HEK293 (cell line): ENCODE results near the gene AHRR.

Source experiments
- INSM2 ChIP-seq: fragments of 450-650 bp; formaldehyde crosslinking; IDR thresholded peaks from 2 replicates; pipeline ENCODE4 v1.5.1; 2016; ENCODE audit warnings: missing biosample characterization, missing genetic modification characterization
- KLF1 ChIP-seq: fragments of 450-650 bp; formaldehyde crosslinking; IDR thresholded peaks from 2 replicates; pipeline ENCODE4 v1.5.1; 2016; ENCODE audit warnings: missing biosample characterization, missing genetic modification characterization
- KLF10 ChIP-seq: fragments of 450-650 bp; IDR thresholded peaks from 2 replicates; pipeline ENCODE4 v1.5.1; 2018; ENCODE audit warnings: missing biosample characterization, mild to moderate bottlenecking, missing genetic modification characterization
- MEIS1 ChIP-seq: sonication (generic); formaldehyde crosslinking; IDR thresholded peaks from 2 replicates; pipeline ENCODE4 v1.8.1; 2022; ENCODE audit warnings: missing genetic modification reagents, mild to moderate bottlenecking, borderline replicate concordance
- OSR2 ChIP-seq: fragments of 450-650 bp; formaldehyde crosslinking; IDR thresholded peaks from 2 replicates; pipeline ENCODE4 v1.5.1; 2016; ENCODE audit warnings: missing biosample characterization, missing genetic modification characterization
- REPIN1 ChIP-seq: fragments of 450-650 bp; formaldehyde crosslinking; IDR thresholded peaks from 2 replicates; pipeline ENCODE4 v1.5.1; 2017; ENCODE audit warnings: missing biosample characterization, missing genetic modification characterization, low read depth
- ZBTB1 ChIP-seq: fragments of 450-650 bp; formaldehyde crosslinking; IDR thresholded peaks from 2 replicates; pipeline ENCODE4 v1.5.1; 2016; ENCODE audit warnings: missing biosample characterization, missing genetic modification characterization
- ZBTB17 ChIP-seq: fragments of 450-650 bp; formaldehyde crosslinking; IDR thresholded peaks from 2 replicates; pipeline ENCODE4 v1.5.1; 2016; ENCODE audit warnings: missing biosample characterization, missing genetic modification characterization
- ZBTB20 ChIP-seq: fragments of 450-650 bp; formaldehyde crosslinking; IDR thresholded peaks from 2 replicates; pipeline ENCODE4 v1.5.1; 2016; ENCODE audit warnings: missing biosample characterization, missing genetic modification characterization
- ZBTB21 ChIP-seq: fragments of 450-650 bp; formaldehyde crosslinking; IDR thresholded peaks from 2 replicates; pipeline ENCODE4 v1.5.1; 2017; ENCODE audit warnings: missing biosample characterization, missing genetic modification characterization
- ZFP3 ChIP-seq: fragments of 450-650 bp; formaldehyde crosslinking; IDR thresholded peaks from 2 replicates; pipeline ENCODE4 v1.5.1; 2016; ENCODE audit warnings: low read depth, missing biosample characterization, missing genetic modification characterization
- ZNF114 ChIP-seq: fragments of 450-650 bp; formaldehyde crosslinking; IDR thresholded peaks from 2 replicates; pipeline ENCODE4 v1.5.0; 2017; ENCODE audit warnings: missing biosample characterization, missing genetic modification characterization
- ZNF132 ChIP-seq: fragments of 450-650 bp; formaldehyde crosslinking; IDR thresholded peaks from 2 replicates; pipeline ENCODE4 v1.5.1; 2017; ENCODE audit warnings: missing biosample characterization, missing genetic modification characterization, borderline replicate concordance
- ZNF157 ChIP-seq: fragments of 450-650 bp; formaldehyde crosslinking; IDR thresholded peaks from 2 replicates; pipeline ENCODE4 v1.5.1; 2016; ENCODE audit warnings: missing biosample characterization, missing genetic modification characterization
- ZNF169 ChIP-seq: fragments of 450-650 bp; formaldehyde crosslinking; IDR thresholded peaks from 2 replicates; pipeline ENCODE4 v1.5.1; 2016; ENCODE audit warnings: missing biosample characterization, missing genetic modification characterization
- ZNF211 ChIP-seq: fragments of 450-650 bp; formaldehyde crosslinking; IDR thresholded peaks from 2 replicates; pipeline ENCODE4 v1.5.1; 2016; ENCODE audit warnings: low read depth, missing biosample characterization, missing genetic modification characterization
- ZNF324 ChIP-seq: fragments of 450-650 bp; formaldehyde crosslinking; IDR thresholded peaks from 2 replicates; pipeline ENCODE4 v1.5.1; 2016; ENCODE audit warnings: missing biosample characterization, missing genetic modification characterization
- ZNF335 ChIP-seq: fragments of 450-650 bp; formaldehyde crosslinking; conservative IDR thresholded peaks from 2 replicates; pipeline ENCODE4 v1.5.1; 2016; ENCODE audit warnings: missing biosample characterization, missing genetic modification characterization
- ZNF362 ChIP-seq: fragments of 450-650 bp; formaldehyde crosslinking; IDR thresholded peaks from 2 replicates; pipeline ENCODE4 v1.5.1; 2016; ENCODE audit warnings: missing biosample characterization, missing genetic modification characterization
- ZNF501 ChIP-seq: fragments of 450-650 bp; formaldehyde crosslinking; IDR thresholded peaks from 2 replicates; pipeline ENCODE4 v1.5.1; 2016; ENCODE audit warnings: missing biosample characterization, missing genetic modification characterization
- ZNF544 ChIP-seq: fragments of 450-650 bp; formaldehyde crosslinking; IDR thresholded peaks from 2 replicates; pipeline ENCODE4 v1.5.0; 2017; ENCODE audit warnings: missing biosample characterization, missing genetic modification characterization
- ZNF561 ChIP-seq: fragments of 450-650 bp; IDR thresholded peaks from 2 replicates; pipeline ENCODE4 v1.5.1; 2018; ENCODE audit warnings: missing biosample characterization, missing genetic modification characterization, borderline replicate concordance
- ZNF600 ChIP-seq: fragments of 450-650 bp; formaldehyde crosslinking; IDR thresholded peaks from 2 replicates; pipeline ENCODE4 v1.5.1; 2016; ENCODE audit warnings: missing biosample characterization, missing genetic modification characterization
- ZNF654 ChIP-seq: fragments of 450-650 bp; formaldehyde crosslinking; IDR thresholded peaks from 2 replicates; pipeline ENCODE4 v1.5.1; 2016; ENCODE audit warnings: low read depth, missing biosample characterization, missing genetic modification characterization
- ZNF704 ChIP-seq: fragments of 450-650 bp; formaldehyde crosslinking; IDR thresholded peaks from 2 replicates; pipeline ENCODE4 v1.5.1; 2016; ENCODE audit warnings: missing biosample characterization, missing genetic modification characterization
- ZNF707 ChIP-seq: fragments of 450-650 bp; formaldehyde crosslinking; IDR thresholded peaks from 2 replicates; pipeline ENCODE4 v1.5.1; 2016; ENCODE audit warnings: missing biosample characterization, missing genetic modification characterization
- ZNF792 ChIP-seq: fragments of 450-650 bp; formaldehyde crosslinking; IDR thresholded peaks from 2 replicates; pipeline ENCODE4 v1.5.1; 2016; ENCODE audit warnings: missing biosample characterization, missing genetic modification characterization
- ZNF837 ChIP-seq: fragments of 450-650 bp; formaldehyde crosslinking; IDR thresholded peaks from 2 replicates; pipeline ENCODE4 v1.5.1; 2016; ENCODE audit warnings: missing biosample characterization, missing genetic modification characterization
- ZSCAN16 ChIP-seq: fragments of 450-650 bp; formaldehyde crosslinking; IDR thresholded peaks from 2 replicates; pipeline ENCODE4 v1.5.1; 2016; ENCODE audit warnings: missing biosample characterization, missing genetic modification characterization
- TF ChIP-seq, protein P1 (sequence below): fragments of 450-650 bp; formaldehyde crosslinking; IDR thresholded peaks from 2 replicates; pipeline ENCODE4; 2016; ENCODE audit warnings: missing biosample characterization, missing genetic modification characterization
- TF ChIP-seq, protein P2 (sequence below): IDR thresholded peaks from 2 replicates; pipeline ENCODE4 v1.6.1; 2011; ENCODE audit warnings: mild to moderate bottlenecking, low read depth, low read length, borderline replicate concordance
- TF ChIP-seq, protein P3 (sequence below): fragments of 450-650 bp; formaldehyde crosslinking; IDR thresholded peaks from 2 replicates; pipeline ENCODE4 v1.5.1; 2016; ENCODE audit warnings: missing biosample characterization, missing genetic modification characterization

AHRR gene

GRCh38 chr5:372996-373709 is 51.6 kb downstream of the AHRR start (continued):
- TF ChIP-seq ZBTB1, result no peak
- TF ChIP-seq ZNF707 (tag by site-specific recombination), result no peak
- TF ChIP-seq ZNF561 (tag by site-specific recombination), result no peak
- 0 out of 2 replicates have a peak, but pooled peaks have one; percentile 44 for TF ChIP-seq ZNF501 (tag by site-specific recombination)
- TF ChIP-seq MEIS1 (CRISPR knock-in tag), result no peak
- TF ChIP-seq, protein P1, sequence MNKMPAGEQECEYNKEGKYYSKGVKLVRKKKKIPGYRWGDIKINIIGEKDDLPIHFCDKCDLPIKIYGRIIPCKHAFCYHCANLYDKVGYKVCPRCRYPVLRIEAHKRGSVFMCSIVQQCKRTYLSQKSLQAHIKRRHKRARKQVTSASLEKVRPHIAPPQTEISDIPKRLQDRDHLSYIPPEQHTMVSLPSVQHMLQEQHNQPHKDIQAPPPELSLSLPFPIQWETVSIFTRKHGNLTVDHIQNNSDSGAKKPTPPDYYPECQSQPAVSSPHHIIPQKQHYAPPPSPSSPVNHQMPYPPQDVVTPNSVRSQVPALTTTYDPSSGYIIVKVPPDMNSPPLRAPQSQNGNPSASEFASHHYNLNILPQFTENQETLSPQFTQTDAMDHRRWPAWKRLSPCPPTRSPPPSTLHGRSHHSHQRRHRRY (tag by site-specific recombination), result no peak
- no peak for TF ChIP-seq ZNF324 (tag by site-specific recombination)
- no peak for TF ChIP-seq ZNF704
- no peak for TF ChIP-seq ZNF114 (tag by site-specific recombination)
- peak; percentile 45; the same call in 1 of the 2 replicates for TF ChIP-seq ZNF600
- TF ChIP-seq ZNF544 (tag by site-specific recombination), result no peak
- no peak for TF ChIP-seq KLF10 (tag by site-specific recombination)
- no peak for TF ChIP-seq OSR2 (tag by site-specific recombination)
- no peak for TF ChIP-seq ZSCAN16 (tag by site-specific recombination)
- TF ChIP-seq ZNF837, result no peak
- no peak for TF ChIP-seq ZNF157 (tag by site-specific recombination)
- TF ChIP-seq ZNF211 (tag by site-specific recombination), result no peak
- peak; percentile 90 for TF ChIP-seq KLF1 (tag by site-specific recombination)
- no peak for TF ChIP-seq ZFP3 (tag by site-specific recombination)
- TF ChIP-seq ZNF654 (tag by site-specific recombination), result no peak
- no peak for TF ChIP-seq ZBTB21 (tag by site-specific recombination)
- TF ChIP-seq, protein P2, sequence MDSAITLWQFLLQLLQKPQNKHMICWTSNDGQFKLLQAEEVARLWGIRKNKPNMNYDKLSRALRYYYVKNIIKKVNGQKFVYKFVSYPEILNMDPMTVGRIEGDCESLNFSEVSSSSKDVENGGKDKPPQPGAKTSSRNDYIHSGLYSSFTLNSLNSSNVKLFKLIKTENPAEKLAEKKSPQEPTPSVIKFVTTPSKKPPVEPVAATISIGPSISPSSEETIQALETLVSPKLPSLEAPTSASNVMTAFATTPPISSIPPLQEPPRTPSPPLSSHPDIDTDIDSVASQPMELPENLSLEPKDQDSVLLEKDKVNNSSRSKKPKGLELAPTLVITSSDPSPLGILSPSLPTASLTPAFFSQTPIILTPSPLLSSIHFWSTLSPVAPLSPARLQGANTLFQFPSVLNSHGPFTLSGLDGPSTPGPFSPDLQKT, result no peak
- peak; percentile 66 for TF ChIP-seq ZBTB20
- TF ChIP-seq ZNF132 (tag by site-specific recombination), result no peak
- TF ChIP-seq ZBTB17 (tag by site-specific recombination), result peak; percentile 28; the same call in 1 of the 2 replicates
- TF ChIP-seq ZNF169 (tag by site-specific recombination), result no peak
- no peak for TF ChIP-seq REPIN1 (tag by site-specific recombination)
- TF ChIP-seq, protein P3, sequence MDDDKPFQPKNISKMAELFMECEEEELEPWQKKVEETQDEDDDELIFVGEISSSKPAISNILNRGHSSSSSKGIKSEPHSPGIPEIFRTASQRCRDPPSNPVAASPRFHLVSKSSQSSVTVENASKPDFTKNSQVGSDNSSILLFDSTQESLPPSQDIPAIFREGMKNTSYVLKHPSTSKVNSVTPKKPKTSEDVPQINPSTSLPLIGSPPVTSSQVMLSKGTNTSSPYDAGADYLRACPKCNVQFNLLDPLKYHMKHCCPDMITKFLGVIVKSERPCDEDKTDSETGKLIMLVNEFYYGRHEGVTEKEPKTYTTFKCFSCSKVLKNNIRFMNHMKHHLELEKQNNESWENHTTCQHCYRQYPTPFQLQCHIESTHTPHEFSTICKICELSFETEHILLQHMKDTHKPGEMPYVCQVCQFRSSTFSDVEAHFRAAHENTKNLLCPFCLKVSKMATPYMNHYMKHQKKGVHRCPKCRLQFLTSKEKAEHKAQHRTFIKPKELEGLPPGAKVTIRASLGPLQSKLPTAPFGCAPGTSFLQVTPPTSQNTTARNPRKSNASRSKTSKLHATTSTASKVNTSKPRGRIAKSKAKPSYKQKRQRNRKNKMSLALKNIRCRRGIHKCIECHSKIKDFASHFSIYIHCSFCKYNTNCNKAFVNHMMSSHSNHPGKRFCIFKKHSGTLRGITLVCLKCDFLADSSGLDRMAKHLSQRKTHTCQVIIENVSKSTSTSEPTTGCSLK (tag by site-specific recombination), result no peak
- TF ChIP-seq ZNF362, result no peak
- no peak for TF ChIP-seq ZNF792 (tag by site-specific recombination)
- TF ChIP-seq INSM2 (tag by site-specific recombination), result no peak
- peak; percentile 71 for TF ChIP-seq ZNF335 (tag by site-specific recombination)
